Esophagus muscularis mucosa (tissue), 4 donors: ENCODE data around the gene ECEL1. TPM values are rescaled to one million over a fixed set of nuclear protein-coding genes. Genes with fewer than 3 reads are reported as not detected.

ENCODE experiments used
- DNase-seq: peaks from one replicate; pipeline ENCODE4 v3.0.0-alpha.2; 2017; ENCODE audit errors: extremely low spot score
- H3K27ac ChIP-seq, 4 donors: fragments of 200-600 bp; sonication (generic); replicated peaks in 1 of 4; 1 replicate in 3 of 4; 2 replicates in 1 of 4; pipeline ENCODE4 v1.5.1; 2016 to 2019; ENCODE audit warnings: mild to moderate bottlenecking in 1 of 4
- H3K27me3 ChIP-seq, 4 donors: fragments of 200-600 bp; sonication (generic); one replicate each; pipeline versions ENCODE4 v1.5.1 to v1.6.0; 2016 to 2019
- H3K36me3 ChIP-seq, 4 donors: fragments of 200-600 bp; sonication (generic); one replicate each; pipeline ENCODE4 v1.5.1; 2016 to 2019
- H3K4me1 ChIP-seq, 4 donors: fragments of 200-600 bp; sonication (generic); one replicate each; pipeline ENCODE4 v1.5.1; 2016 to 2019
- H3K4me3 ChIP-seq, 4 donors: fragments of 200-600 bp; sonication (generic); 1 replicate in 2 of 4; 2 replicates in 2 of 4; pipeline ENCODE4 v1.5.1; 2016 to 2019; ENCODE audit warnings: mild to moderate bottlenecking in 4 of 4, moderate library complexity in 1 of 4
- H3K9me3 ChIP-seq, 4 donors: fragments of 200-600 bp; sonication (generic); 1 replicate in 3 of 4; 2 replicates in 1 of 4; pipeline ENCODE4 v1.5.1; 2016 to 2019
- EP300 ChIP-seq: sonication (generic); formaldehyde crosslinking; IDR thresholded peaks from one replicate; pipeline ENCODE4 v1.6.1; 2017; ENCODE audit warnings: antibody characterized with exemption
- POLR2A ChIP-seq: fragments of 450-650 bp; IDR thresholded peaks from one replicate; pipeline ENCODE4 v1.6.1; 2017; ENCODE audit warnings: antibody characterized with exemption, moderate library complexity, mild to moderate bottlenecking, low read depth
- POLR2AphosphoS5 ChIP-seq, 2 donors: sonication (generic); formaldehyde crosslinking; IDR thresholded peaks; one replicate each; pipeline ENCODE4 v1.6.1; 2017; ENCODE audit warnings: antibody characterized with exemption in 2 of 2
- WGBS: methylation state at CpG from one replicate; pipeline ENCODE4 v1.1.5; 2018; 5-methylcytosine and 5-hydroxymethylcytosine counted together
- intact Hi-C: fragments of 100-400 bp; cut with DNase I; formaldehyde crosslinking; loops from one replicate; pipeline ENCODE4 v1.15.1; 2023
- total RNA-seq, 4 donors: library from RNA; depleted of rRNA; stranded (reverse); fragments of >200 nt; gene quantifications; one replicate each; pipeline versions ENCODE4 v1.1.0 to v1.2.1, GENCODE V29; 2016
- TF ChIP-seq, protein P1 (sequence below), 3 experiments: fragments of 200-600 bp in 2 of 3; fragments of 450-650 bp in 1 of 3; sonication (generic) in 2 of 3; IDR thresholded peaks; one replicate each; pipeline ENCODE4 v1.5.1; 2017 to 2019; ENCODE audit warnings: antibody characterized with exemption in 3 of 3, mild to moderate bottlenecking in 2 of 3, moderate library complexity in 1 of 3

ECEL1 gene
- total RNA-seq, 4 donors from 2014 or later: 0.66 to 1.6 (median 1.4) TPM; not detected in 1

DNA sequence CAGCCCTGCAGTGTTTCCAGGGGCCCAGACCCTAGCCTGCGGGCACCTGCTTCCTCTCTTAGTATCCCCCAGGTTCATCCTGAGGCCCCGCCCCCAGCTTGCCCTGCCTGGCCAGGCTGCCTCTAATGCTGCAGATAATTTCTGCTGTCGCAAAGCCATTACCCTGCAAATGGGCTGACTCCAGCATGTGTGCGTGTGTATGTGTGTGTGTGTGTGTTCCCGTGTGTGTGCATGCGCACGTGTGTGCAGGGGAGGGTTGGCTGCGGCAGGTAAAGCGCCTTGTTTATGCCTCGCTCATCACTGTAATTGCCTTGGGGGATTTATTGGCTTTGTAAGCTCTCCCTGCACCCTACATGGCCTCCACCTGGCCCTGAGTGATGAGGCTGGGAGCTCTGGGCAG, 25.0 kb upstream of the ECEL1 start:
- H3K4me1 ChIP-seq: no peaks in the 10 kb centered on the region
- WGBS: 85% methylated on average over 6 of the region's 10 CpGs
- no peak overlapping the region for H3K27ac ChIP-seq

DNA sequence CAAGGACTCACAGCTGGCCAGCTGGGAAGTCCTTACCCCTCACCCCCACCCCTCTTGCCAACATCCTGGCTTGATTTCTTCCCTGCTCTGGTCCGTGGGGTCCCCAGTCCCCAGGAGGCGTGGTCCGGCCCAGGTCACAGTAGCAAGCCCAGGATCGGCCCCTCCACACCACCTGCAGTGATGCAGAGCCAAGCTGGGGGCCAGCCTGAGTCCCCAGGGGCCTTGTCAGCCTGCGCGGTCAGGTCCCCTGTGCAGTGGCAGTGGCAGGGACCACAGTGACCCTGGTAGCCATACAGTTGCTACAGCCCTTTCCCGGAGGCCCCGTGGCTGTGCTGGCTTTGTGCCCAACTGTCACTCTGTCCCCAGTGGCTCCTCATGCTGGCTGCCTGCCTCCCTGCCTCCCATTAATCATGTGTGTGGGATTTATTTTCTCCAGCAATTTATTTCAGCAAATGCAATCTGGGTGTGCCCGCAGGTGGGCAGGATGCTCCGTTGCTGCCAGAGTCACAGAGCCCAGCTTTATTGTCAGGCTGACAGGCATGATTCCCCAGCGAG, 23.8 kb upstream of the ECEL1 start:
- TF ChIP-seq, protein P1, sequence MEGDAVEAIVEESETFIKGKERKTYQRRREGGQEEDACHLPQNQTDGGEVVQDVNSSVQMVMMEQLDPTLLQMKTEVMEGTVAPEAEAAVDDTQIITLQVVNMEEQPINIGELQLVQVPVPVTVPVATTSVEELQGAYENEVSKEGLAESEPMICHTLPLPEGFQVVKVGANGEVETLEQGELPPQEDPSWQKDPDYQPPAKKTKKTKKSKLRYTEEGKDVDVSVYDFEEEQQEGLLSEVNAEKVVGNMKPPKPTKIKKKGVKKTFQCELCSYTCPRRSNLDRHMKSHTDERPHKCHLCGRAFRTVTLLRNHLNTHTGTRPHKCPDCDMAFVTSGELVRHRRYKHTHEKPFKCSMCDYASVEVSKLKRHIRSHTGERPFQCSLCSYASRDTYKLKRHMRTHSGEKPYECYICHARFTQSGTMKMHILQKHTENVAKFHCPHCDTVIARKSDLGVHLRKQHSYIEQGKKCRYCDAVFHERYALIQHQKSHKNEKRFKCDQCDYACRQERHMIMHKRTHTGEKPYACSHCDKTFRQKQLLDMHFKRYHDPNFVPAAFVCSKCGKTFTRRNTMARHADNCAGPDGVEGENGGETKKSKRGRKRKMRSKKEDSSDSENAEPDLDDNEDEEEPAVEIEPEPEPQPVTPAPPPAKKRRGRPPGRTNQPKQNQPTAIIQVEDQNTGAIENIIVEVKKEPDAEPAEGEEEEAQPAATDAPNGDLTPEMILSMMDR (IDR thresholded peaks at IDR 0.05): no peak
- TF ChIP-seq POLR2AphosphoS5 (IDR thresholded peaks at IDR 0.05) (no peak), POLR2A (no peak), EP300 (no peak)
- no peak for DNase-seq
- H3K27ac ChIP-seq: no peak overlapping the region
- no peaks in the 10 kb centered on the region for H3K4me1 ChIP-seq
- 80% methylated on average over 1 of the region's 11 CpGs for WGBS
- intact Hi-C loops: no loop called here
- H3K36me3 ChIP-seq: no peaks in the 10 kb centered on the region
- no peak overlapping the region for H3K4me3 ChIP-seq
- H3K9me3 ChIP-seq: no peaks in the 10 kb centered on the region
- peaks cover 0 to 35% (median 0%) of the 10 kb centered on the region in 4 donors for H3K27me3 ChIP-seq

More for the DNA sequence above, 25.0 kb upstream of the ECEL1 start:
- no peaks in the 10 kb centered on the region for H3K9me3 ChIP-seq
- no peaks in the 10 kb centered on the region for H3K36me3 ChIP-seq
- intact Hi-C loops: no loop called here
- H3K4me3 ChIP-seq: no peak overlapping the region
- H3K27me3 ChIP-seq: peaks cover 0 to 34% (median 0%) of the 10 kb centered on the region in 4 donors
- DNase-seq: no peak
- no peak for TF ChIP-seq EP300
- TF ChIP-seq POLR2A: no peak
- TF ChIP-seq POLR2AphosphoS5 (IDR thresholded peaks at IDR 0.05): no peak
- TF ChIP-seq, protein P1 (IDR thresholded peaks at IDR 0.05): no peak

DNA sequence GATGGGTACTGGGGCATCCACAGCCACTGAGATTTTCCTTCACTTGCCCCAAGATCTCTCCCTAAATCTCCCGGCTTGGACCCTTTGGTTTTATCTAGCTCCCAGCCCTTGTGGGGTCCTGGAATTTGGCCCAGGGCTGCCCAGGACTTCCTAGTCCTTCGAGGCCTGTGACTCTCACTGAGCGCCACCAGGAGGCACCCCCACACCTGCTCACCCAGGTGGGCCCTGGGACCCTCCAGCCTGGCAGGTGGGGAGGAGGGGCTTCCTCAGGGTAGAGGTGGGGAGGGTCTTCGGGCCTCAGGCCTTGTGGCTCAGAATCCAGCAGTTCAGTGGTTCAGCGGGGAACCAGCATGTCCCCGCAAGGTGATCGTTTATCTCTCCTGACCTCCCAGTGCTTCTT, 20.6 kb upstream of the ECEL1 start:
- Histone ChIP-seq H3K9me3 (no peaks in the 10 kb centered on the region), H3K36me3 (no peaks in the 10 kb centered on the region), H3K4me3 (no peak overlapping the region), H3K4me1 (peaks cover 0 to 8% (median 7%) of the 10 kb centered on the region in 4 donors), H3K27ac (no peak overlapping the region), H3K27me3 (peaks cover 0 to 48% (median 5%) of the 10 kb centered on the region in 4 donors)
- WGBS: 94% methylated on average over 3 of the region's 7 CpGs
- TF ChIP-seq POLR2AphosphoS5 (IDR thresholded peaks at IDR 0.05): no peak
- TF ChIP-seq, protein P1 (IDR thresholded peaks at IDR 0.05): no peak
- no peak for TF ChIP-seq POLR2A
- intact Hi-C loops: no loop called here
- no peak for DNase-seq

DNA sequence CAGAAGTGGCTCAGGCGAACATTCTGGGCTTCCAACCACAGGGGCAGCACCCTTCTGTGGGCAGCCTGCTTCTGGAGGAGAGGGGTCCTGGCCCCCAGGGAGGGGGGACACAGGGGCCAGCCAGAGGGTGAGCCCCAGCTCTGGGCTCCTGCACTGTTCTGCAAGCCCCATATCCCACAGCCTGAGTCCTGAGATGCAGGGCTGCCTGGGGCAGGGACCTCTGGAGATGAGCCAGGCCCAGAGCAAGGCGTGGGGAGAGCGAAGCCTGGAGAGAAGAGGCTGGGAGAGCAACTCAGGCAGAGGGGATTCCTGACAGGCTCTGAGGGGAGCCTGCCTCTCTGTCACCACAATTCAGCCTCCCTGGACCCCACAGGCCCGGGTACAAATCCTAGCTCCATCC, 19.1 kb upstream of the ECEL1 start:
- intact Hi-C loops: no loop called here
- TF ChIP-seq EP300: no peak
- no peak for TF ChIP-seq POLR2A
- TF ChIP-seq, protein P1 (IDR thresholded peaks at IDR 0.05): no peak
- no peak for TF ChIP-seq POLR2AphosphoS5 (IDR thresholded peaks at IDR 0.05)
- no peak overlapping the region for H3K27ac ChIP-seq
- no peak overlapping the region for H3K4me3 ChIP-seq
- H3K36me3 ChIP-seq: no peaks in the 10 kb centered on the region
- no peaks in the 10 kb centered on the region for H3K9me3 ChIP-seq
- DNase-seq: no peak
- peaks cover 0 to 43% (median 9%) of the 10 kb centered on the region in 4 donors for H3K27me3 ChIP-seq
- peaks cover 2 to 23% (median 22%) of the 10 kb centered on the region in 4 donors for H3K4me1 ChIP-seq
- WGBS: 84% methylated on average over 3 of the region's 4 CpGs

DNA sequence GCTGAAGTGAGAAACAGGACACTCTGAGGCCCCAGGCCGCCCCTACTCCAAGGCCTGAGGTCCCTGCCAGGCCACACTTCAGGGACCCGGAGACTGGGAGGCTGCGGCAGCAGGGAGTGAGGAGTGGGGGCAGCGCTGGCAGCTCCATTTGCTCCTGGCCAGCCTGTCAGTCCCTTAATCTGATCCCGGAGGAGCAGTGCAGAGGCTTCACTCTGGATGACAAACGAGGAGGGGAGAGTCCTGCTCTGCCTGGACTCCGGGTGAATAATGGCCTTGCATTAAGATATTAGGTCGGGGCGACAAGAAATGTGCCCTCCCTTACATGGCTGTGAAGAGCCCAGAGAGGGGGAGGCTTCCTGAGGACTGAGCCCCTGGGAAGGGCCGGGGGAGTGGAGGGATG, 18.2 kb upstream of the ECEL1 start:
- Histone ChIP-seq H3K27me3 (peaks cover 0 to 36% (median 9%) of the 10 kb centered on the region in 4 donors), H3K36me3 (no peaks in the 10 kb centered on the region), H3K4me1 (peaks cover 2 to 23% (median 22%) of the 10 kb centered on the region in 4 donors), H3K27ac (no peak overlapping the region), H3K4me3 (no peak overlapping the region), H3K9me3 (no peaks in the 10 kb centered on the region)
- 32% methylated on average over 8 of the region's 10 CpGs for WGBS
- intact Hi-C loops: no loop called here
- DNase-seq: no peak
- TF ChIP-seq, protein P1 (IDR thresholded peaks at IDR 0.05): no peak
- TF ChIP-seq POLR2A (no peak), EP300 (no peak), POLR2AphosphoS5 (IDR thresholded peaks at IDR 0.05) (no peak)
